GM11168 (cell line): ENCODE data around the gene PATZ1.

Experiments used
- in situ Hi-C: fragments of 300-500 bp; cut with MboI; formaldehyde crosslinking; loops from one replicate; pipeline ENCODE4 v1.12.0; 2022; ENCODE audit warnings: low sequenced_read_pairs; ENCODE audit not compliant: unreplicated experiment

Gene PATZ1

GRCh38 chr22:31343235-31344191, 2.6 kb downstream of the PATZ1 start:
- in situ Hi-C loops = no loop called here

- in situ Hi-C loops = no loop called here
These were observed 3.6 kb downstream of the PATZ1 start for GRCh38 chr22:31342389-31343140.

- in situ Hi-C loops = no loop called here
These were observed 4.6 kb downstream of the PATZ1 start for GRCh38 chr22:31341386-31342088.

GRCh38 chr22:31340765-31341247, 5.3 kb downstream of the PATZ1 start:
- in situ Hi-C loops = no loop called here

GRCh38 chr22:31340360-31340759, 5.8 kb downstream of the PATZ1 start:
- in situ Hi-C loops = no loop called here

GRCh38 chr22:31339148-31339832, 6.9 kb downstream of the PATZ1 start:
- in situ Hi-C loops = no loop called here

GRCh38 chr22:31337178-31337577, 9.0 kb downstream of the PATZ1 start:
- in situ Hi-C loops = no loop called here

- in situ Hi-C loops = no loop called here
These were observed 11.8 kb downstream of the PATZ1 start for GRCh38 chr22:31334329-31334728.

GRCh38 chr22:31333641-31334040, 12.5 kb downstream of the PATZ1 start:
- in situ Hi-C loops = no loop called here

GRCh38 chr22:31332886-31333285, 13.3 kb downstream of the PATZ1 start:
- in situ Hi-C loops = no loop called here

GRCh38 chr22:31332010-31332409, 14.1 kb downstream of the PATZ1 start:
- in situ Hi-C loops = no loop called here

GRCh38 chr22:31329453-31330215, 16.5 kb downstream of the PATZ1 start:
- in situ Hi-C loops = no loop called here

GRCh38 chr22:31329029-31329428, 17.1 kb downstream of the PATZ1 start:
- in situ Hi-C loops = no loop called here

- in situ Hi-C loops = no loop called here
These were observed 17.6 kb downstream of the PATZ1 start for GRCh38 chr22:31328544-31328960.

GRCh38 chr22:31327806-31328543, 18.2 kb downstream of the PATZ1 start:
- in situ Hi-C loops = no loop called here

- in situ Hi-C loops = no loop called here
These were observed 19.3 kb downstream of the PATZ1 start for GRCh38 chr22:31326877-31327276.

GRCh38 chr22:31323578-31324550, 22.3 kb downstream of the PATZ1 start:
- in situ Hi-C loops = no loop called here
